Measurements from ENCODE around the gene MRGPRD. TPM values are rescaled to one million over a fixed set of nuclear protein-coding genes. Genes with fewer than 3 reads are reported as not detected.

Gene MRGPRD
- polyA plus RNA-seq, 1 experiment = not detected

- ChIA-PET CTCF (interaction anchor here (0.9 kb wide), 1 partner anchor 154 kb away, joined by 3 read pairs; no protein-coding TSS in a partner anchor), POLR2A (no interaction called here)
- peaks cover 41% of the 10 kb centered on the region for H3K36me3 ChIP-seq (ENCODE audit: control insufficient read depth, insufficient read depth, low read length)
- TF ChIP-seq, protein P1, sequence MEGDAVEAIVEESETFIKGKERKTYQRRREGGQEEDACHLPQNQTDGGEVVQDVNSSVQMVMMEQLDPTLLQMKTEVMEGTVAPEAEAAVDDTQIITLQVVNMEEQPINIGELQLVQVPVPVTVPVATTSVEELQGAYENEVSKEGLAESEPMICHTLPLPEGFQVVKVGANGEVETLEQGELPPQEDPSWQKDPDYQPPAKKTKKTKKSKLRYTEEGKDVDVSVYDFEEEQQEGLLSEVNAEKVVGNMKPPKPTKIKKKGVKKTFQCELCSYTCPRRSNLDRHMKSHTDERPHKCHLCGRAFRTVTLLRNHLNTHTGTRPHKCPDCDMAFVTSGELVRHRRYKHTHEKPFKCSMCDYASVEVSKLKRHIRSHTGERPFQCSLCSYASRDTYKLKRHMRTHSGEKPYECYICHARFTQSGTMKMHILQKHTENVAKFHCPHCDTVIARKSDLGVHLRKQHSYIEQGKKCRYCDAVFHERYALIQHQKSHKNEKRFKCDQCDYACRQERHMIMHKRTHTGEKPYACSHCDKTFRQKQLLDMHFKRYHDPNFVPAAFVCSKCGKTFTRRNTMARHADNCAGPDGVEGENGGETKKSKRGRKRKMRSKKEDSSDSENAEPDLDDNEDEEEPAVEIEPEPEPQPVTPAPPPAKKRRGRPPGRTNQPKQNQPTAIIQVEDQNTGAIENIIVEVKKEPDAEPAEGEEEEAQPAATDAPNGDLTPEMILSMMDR (IDR thresholded peaks at IDR 0.05; ENCODE audit: insufficient read depth, low read depth, low read length) = no peak
- no peak for DNase-seq (ENCODE audit: low read depth)
- H3K4me3 ChIP-seq (ENCODE audit: low read depth, low read length) = no peak overlapping the region
- H3K27me3 ChIP-seq (ENCODE audit: control insufficient read depth, insufficient read depth, low read length) = no peaks in the 10 kb centered on the region
Observed at GRCh38 chr11:68933605-68934320, 47.0 kb downstream of the MRGPRD start.

DNA sequence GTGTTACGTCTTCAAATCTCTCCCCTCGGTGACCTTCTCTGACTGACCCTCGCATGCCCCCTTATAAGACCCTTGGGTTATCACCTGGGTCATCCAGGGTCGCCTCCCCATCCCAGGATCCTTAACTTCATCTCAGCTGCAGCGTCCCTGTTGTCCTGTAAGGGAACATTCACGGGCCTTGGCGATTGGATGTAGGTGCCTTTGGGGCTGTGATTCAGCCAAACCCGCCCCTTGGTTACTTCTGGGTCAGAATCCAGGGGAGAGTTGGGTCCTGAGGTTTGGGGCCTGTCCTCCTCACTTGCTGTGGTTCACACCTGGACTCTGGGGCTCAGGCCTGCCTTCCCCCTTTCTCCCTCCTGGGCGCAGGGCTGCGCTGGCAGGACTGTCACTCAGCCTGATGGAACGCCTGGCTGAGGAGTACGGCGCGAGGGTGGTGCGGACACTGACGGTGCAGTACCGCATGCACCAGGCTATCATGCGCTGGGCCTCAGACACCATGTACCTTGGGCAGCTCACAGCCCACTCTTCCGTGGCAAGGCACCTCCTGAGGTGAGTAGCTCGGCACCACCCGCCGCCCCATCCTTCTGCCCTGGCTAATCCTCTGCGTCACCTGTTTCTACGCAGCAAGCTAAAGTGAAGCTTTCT lies 47.7 kb downstream of the MRGPRD start:
- no peak for DNase-seq (ENCODE audit: low read depth)
- POLR2A ChIA-PET = no interaction called here
- CTCF ChIA-PET = interaction anchor here (0.7 to 0.9 kb wide), 2 partner anchors 43 to 155 kb away, joined by 3 read pairs; no protein-coding TSS in a partner anchor
- no peaks in the 10 kb centered on the region for H3K27me3 ChIP-seq (ENCODE audit: control insufficient read depth, insufficient read depth, low read length)
- no peak overlapping the region for H3K4me3 ChIP-seq (ENCODE audit: low read depth, low read length)
- TF ChIP-seq, protein P1 (IDR thresholded peaks at IDR 0.05; ENCODE audit: insufficient read depth, low read depth, low read length) = no peak
- peaks cover 38% of the 10 kb centered on the region for H3K36me3 ChIP-seq (ENCODE audit: control insufficient read depth, insufficient read depth, low read length)

GRCh38 chr11:68932358-68932757 lies 48.4 kb downstream of the MRGPRD start:
- no peaks in the 10 kb centered on the region for H3K27me3 ChIP-seq (ENCODE audit: control insufficient read depth, insufficient read depth, low read length)
- H3K36me3 ChIP-seq (ENCODE audit: control insufficient read depth, insufficient read depth, low read length) = peaks cover 37% of the 10 kb centered on the region
- TF ChIP-seq, protein P1 (IDR thresholded peaks at IDR 0.05; ENCODE audit: insufficient read depth, low read depth, low read length) = no peak
- no peak for DNase-seq (ENCODE audit: low read depth)
- ChIA-PET POLR2A (no interaction called here), CTCF (interaction anchor here (0.7 kb wide), 1 partner anchor 42 kb away, joined by 3 read pairs; no protein-coding TSS in a partner anchor)
- H3K4me3 ChIP-seq (ENCODE audit: low read depth, low read length) = no peak overlapping the region

DNA sequence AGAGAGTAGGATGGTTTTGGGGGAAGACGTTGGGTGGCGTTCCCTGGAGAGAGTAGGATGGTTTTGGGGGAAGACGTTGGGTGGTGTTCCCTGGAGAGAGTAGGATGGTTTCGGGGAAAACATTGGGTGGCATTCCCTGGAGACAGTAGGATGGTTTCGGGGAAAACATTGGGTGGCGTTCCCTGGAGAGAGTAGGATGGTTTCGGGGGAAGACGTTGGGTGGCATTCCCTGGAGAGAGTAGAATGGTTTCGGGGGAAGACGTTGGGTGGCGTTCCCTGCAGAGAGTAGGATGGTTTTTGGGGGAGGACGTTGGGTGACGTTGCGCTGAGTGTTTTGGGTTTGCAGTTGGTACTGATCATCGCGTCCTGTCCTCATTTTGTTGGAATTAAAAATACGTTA lies 48.9 kb downstream of the MRGPRD start:
- ChIA-PET POLR2A (no interaction called here), CTCF (no interaction called here)
- Histone ChIP-seq H3K4me3 (ENCODE audit: low read depth, low read length) (no peak overlapping the region), H3K36me3 (ENCODE audit: control insufficient read depth, insufficient read depth, low read length) (peaks cover 34% of the 10 kb centered on the region), H3K27me3 (ENCODE audit: control insufficient read depth, insufficient read depth, low read length) (no peaks in the 10 kb centered on the region)
- TF ChIP-seq, protein P1 (IDR thresholded peaks at IDR 0.05; ENCODE audit: insufficient read depth, low read depth, low read length) = no peak
- no peak for DNase-seq (ENCODE audit: low read depth)

DNA sequence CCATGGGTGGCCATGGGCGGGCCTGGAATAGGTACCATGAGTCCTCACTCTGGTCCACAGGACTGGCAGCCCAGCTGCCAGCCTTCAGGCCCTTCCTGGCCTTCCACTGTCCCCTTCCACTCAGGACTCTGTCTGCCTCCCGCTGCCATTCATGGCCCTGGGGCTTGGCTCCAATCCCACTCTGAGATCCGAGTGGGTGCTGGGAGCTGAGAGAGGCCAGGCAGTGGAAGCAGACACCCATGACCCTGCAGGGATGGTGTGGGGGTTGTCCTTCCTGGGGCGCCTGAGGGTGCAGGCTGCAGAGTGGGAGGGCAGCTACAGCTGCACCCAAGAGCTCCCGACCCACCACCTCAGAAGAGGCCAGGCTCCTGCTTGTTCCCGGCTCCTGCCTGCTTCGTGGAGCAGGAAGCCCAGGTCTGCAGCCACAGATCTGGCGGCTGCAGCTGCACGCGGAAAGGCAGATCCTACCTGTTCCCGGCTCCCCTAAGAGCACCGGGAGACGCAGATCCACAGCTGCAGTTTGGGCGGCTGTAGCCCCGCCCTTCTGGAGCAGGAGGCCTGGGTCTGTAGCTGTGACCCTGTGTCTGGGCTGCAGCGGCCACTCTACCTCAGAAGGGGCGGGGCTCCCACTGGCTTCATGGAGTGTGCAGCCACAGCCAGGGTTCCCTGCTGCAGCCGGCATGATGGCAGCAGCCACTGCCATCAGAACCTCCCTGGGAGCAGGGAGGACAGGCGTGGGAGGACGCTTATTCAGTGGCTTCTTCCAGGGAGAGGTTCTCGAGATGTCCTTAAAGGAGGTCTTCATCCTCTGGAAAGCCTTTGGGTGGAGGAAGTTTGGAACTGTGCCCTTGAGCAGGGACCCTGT lies 49.6 kb downstream of the MRGPRD start:
- CTCF ChIA-PET = no interaction called here
- Histone ChIP-seq H3K36me3 (ENCODE audit: control insufficient read depth, insufficient read depth, low read length) (peaks cover 31% of the 10 kb centered on the region), H3K4me3 (ENCODE audit: low read depth, low read length) (no peak overlapping the region), H3K27me3 (ENCODE audit: control insufficient read depth, insufficient read depth, low read length) (no peaks in the 10 kb centered on the region)
- TF ChIP-seq, protein P1 (IDR thresholded peaks at IDR 0.05; ENCODE audit: insufficient read depth, low read depth, low read length) = no peak
- DNase-seq (ENCODE audit: low read depth) = no peak
- POLR2A ChIA-PET = no interaction called here
